Measurements from ENCODE around the gene TOE1.

The TOE1 gene

GRCh38 chr1:45326627-45327623, 13.0 kb upstream of the TOE1 start, which contains the start of gene HPDL:
HPDL (plus strand) TSS chr1:45326895; CDS start chr1:45327149, 254 bp downstream.
- H3K4me3 ChIP-seq (ENCODE audit: low read depth, low read length): peak within 1 kb of the TSS; percentile 63
- TF ChIP-seq CTCF (conservative IDR thresholded peaks at IDR 0.05; ENCODE audit: low read depth, low read length): no peak
- DNase-seq (ENCODE audit: low read depth): peak; percentile 59

DNA sequence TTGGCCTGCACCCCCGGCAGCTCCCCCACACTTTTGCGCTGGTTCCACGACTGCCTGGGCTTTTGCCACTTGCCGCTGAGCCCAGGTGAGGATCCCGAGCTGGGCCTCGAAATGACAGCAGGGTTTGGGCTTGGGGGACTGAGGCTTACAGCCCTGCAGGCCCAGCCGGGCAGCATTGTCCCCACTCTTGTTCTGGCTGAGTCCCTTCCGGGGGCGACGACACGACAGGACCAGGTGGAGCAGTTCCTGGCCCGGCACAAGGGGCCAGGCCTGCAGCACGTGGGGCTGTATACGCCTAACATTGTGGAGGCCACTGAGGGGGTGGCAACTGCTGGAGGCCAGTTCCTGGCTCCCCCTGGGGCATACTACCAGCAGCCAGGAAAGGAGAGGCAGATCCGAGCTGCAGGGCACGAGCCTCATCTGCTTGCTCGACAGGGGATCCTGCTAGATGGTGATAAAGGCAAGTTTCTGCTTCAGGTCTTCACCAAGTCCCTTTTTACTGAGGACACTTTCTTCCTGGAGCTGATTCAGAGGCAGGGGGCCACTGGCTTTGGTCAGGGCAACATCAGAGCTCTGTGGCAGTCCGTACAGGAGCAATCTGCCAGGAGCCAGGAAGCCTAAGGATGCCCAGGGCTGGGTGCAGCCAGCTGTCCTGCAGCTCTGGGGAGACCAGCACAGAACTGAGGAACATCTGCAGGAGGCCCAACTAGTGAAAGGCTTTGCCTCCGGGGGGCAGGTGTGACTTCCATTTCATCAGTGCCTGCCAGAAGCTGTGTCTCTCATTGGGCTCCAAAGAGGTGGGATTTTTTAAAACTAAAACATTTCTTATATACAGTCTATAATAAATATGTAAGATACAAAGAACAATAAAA, 12.1 kb upstream of the TOE1 start:
- no peak overlapping the region for H3K4me3 ChIP-seq (ENCODE audit: low read depth, low read length)
- no peak for DNase-seq (ENCODE audit: low read depth)
- no peak for TF ChIP-seq CTCF (conservative IDR thresholded peaks at IDR 0.05; ENCODE audit: low read depth, low read length)

- TF ChIP-seq CTCF (conservative IDR thresholded peaks at IDR 0.05; ENCODE audit: low read depth, low read length): no peak
- no peak for DNase-seq (ENCODE audit: low read depth)
- H3K4me3 ChIP-seq (ENCODE audit: low read depth, low read length): no peak overlapping the region
Measured at GRCh38 chr1:45328680-45329079, 11.3 kb upstream of the TOE1 start.

- DNase-seq (ENCODE audit: low read depth): no peak
- TF ChIP-seq CTCF (conservative IDR thresholded peaks at IDR 0.05; ENCODE audit: low read depth, low read length): no peak
- H3K4me3 ChIP-seq (ENCODE audit: low read depth, low read length): no peak overlapping the region
Measured at GRCh38 chr1:45329445-45329844, 10.5 kb upstream of the TOE1 start.

- TF ChIP-seq CTCF (conservative IDR thresholded peaks at IDR 0.05; ENCODE audit: low read depth, low read length): no peak
- H3K4me3 ChIP-seq (ENCODE audit: low read depth, low read length): no peak overlapping the region
- DNase-seq (ENCODE audit: low read depth): no peak
Measured at GRCh38 chr1:45331436-45332345, 8.3 kb upstream of the TOE1 start.

DNA sequence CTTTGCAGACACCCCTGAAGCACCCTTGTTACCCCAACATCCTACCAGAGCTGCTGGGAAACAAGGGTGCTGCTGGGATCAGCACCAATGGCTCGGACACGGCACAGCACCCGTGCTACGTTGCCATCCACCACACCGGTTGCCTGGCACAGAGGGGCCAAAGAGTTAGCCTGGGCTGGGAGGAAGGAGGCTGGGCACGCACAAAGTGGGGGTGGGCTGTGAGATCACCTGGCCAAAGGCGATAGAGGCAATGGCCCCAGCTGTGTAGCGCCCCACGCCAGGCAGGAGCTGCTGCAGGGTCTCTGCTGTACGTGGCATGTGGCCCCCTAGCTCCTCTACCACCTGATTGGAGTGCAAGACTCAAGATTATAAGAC, 7.6 kb upstream of the TOE1 start:
- no peak for DNase-seq (ENCODE audit: low read depth)
- H3K4me3 ChIP-seq (ENCODE audit: low read depth, low read length): no peak overlapping the region
- no peak for TF ChIP-seq CTCF (conservative IDR thresholded peaks at IDR 0.05; ENCODE audit: low read depth, low read length)
